Measurements from ENCODE around the gene CNN2. TPM values are rescaled to one million over a fixed set of nuclear protein-coding genes. Genes with fewer than 3 reads are reported as not detected.

Gene CNN2
- total and polyA plus RNA-seq, 2 of the 13 experiments (the other 11 are each of a cell fraction or from before 2014, with no cell fraction given), result 63.6 to 70.0 TPM

- no CpG with 5 or more reads among the region's 10 CpGs for WGBS (ENCODE audit: low lambda C conversion rate)
- Histone ChIP-seq H3K4me3 (replicated peaks in 1 of 3; ENCODE audit: insufficient read depth in 1 of 3, low read depth in 2 of 3, low read length in 3 of 3) (no peak overlapping the region), H3K9me3 (ENCODE audit: low read length) (no peaks in the 10 kb centered on the region), H3K27ac (ENCODE audit: extremely low read length, insufficient read depth, low read length) (no peak overlapping the region), H3K79me2 (ENCODE audit: insufficient read depth, low read length) (peaks cover 33% of the 10 kb centered on the region), H3K27me3 (ENCODE audit: control insufficient read depth in 1 of 2, insufficient read depth in 2 of 2, low read length in 2 of 2) (no peaks in the 10 kb centered on the region), H3K9ac (ENCODE audit: insufficient read depth, low read depth, low read length) (no peak overlapping the region), H4K20me1 (ENCODE audit: insufficient read depth, low read length) (peaks cover 13% of the 10 kb centered on the region; the same call in 1 of the 2 replicates), H3K4me1 (ENCODE audit: insufficient read depth, low read length) (peaks cover 21% of the 10 kb centered on the region), H3K4me2 (ENCODE audit: low read depth, low read length) (no peak overlapping the region), H3K36me3 (replicated peaks in 1 of 2; ENCODE audit: control insufficient read depth in 1 of 2, insufficient read depth in 2 of 2, low read length in 2 of 2) (peaks cover 15 to 18% of the 10 kb centered on the region in 2 experiments; a peak in 3 of 5 replicates), H2AFZ (ENCODE audit: low read length) (no peak overlapping the region)
- in situ Hi-C loops (cut with HindIII; ENCODE audit: extremely low pct_ligation_motif_present, low pct_unique_long_range_greater_than_20kb) (no loop called here), intact Hi-C loops (cut with micrococcal nuclease; ENCODE audit: unreplicated experiment) (no loop called here)
- FAIRE-seq, result no peak
- ChIA-PET POLR2A (no interaction called here), CTCF (ENCODE audit: low intra/inter-chr PET ratio, low total read pairs) (no interaction called here)
- no TSS peak for BruUV-seq (replicated peaks)
- TF ChIP-seq RBM22 (optimal IDR thresholded peaks at IDR 0.05; ENCODE audit: low read length) (no peak), ISL2 (CRISPR knock-in tag; IDR thresholded peaks at IDR 0.05) (no peak), ZNF558 (CRISPR knock-in tag; IDR thresholded peaks at IDR 0.05; ENCODE audit: borderline replicate concordance) (no peak), PREB (CRISPR knock-in tag; IDR thresholded peaks at IDR 0.05) (no peak), NR2F1 (CRISPR knock-in tag; IDR thresholded peaks at IDR 0.05) (no peak), TBL1XR1 (IDR thresholded peaks at IDR 0.05; ENCODE audit: borderline replicate concordance, low read length, partially characterized antibody) (no peak), ZC3H13 (CRISPR knock-in tag; IDR thresholded peaks at IDR 0.05) (no peak), ZNF414 (CRISPR knock-in tag; IDR thresholded peaks at IDR 0.05) (no peak), MXD4 (CRISPR knock-in tag; IDR thresholded peaks at IDR 0.05) (no peak), ZSCAN30 (CRISPR knock-in tag; IDR thresholded peaks at IDR 0.05) (no peak), E2F2 (CRISPR knock-in tag; IDR thresholded peaks at IDR 0.05; ENCODE audit: borderline replicate concordance) (no peak), FOXP1 (IDR thresholded peaks at IDR 0.05) (no peak), FOXP1 (CRISPR knock-in tag; IDR thresholded peaks at IDR 0.05) (no peak)
- TF ChIP-seq, protein P1, sequence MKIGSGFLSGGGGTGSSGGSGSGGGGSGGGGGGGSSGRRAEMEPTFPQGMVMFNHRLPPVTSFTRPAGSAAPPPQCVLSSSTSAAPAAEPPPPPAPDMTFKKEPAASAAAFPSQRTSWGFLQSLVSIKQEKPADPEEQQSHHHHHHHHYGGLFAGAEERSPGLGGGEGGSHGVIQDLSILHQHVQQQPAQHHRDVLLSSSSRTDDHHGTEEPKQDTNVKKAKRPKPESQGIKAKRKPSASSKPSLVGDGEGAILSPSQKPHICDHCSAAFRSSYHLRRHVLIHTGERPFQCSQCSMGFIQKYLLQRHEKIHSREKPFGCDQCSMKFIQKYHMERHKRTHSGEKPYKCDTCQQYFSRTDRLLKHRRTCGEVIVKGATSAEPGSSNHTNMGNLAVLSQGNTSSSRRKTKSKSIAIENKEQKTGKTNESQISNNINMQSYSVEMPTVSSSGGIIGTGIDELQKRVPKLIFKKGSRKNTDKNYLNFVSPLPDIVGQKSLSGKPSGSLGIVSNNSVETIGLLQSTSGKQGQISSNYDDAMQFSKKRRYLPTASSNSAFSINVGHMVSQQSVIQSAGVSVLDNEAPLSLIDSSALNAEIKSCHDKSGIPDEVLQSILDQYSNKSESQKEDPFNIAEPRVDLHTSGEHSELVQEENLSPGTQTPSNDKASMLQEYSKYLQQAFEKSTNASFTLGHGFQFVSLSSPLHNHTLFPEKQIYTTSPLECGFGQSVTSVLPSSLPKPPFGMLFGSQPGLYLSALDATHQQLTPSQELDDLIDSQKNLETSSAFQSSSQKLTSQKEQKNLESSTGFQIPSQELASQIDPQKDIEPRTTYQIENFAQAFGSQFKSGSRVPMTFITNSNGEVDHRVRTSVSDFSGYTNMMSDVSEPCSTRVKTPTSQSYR (CRISPR knock-in tag; IDR thresholded peaks at IDR 0.05; ENCODE audit: borderline replicate concordance), result no peak
- TF ChIP-seq, protein P2, sequence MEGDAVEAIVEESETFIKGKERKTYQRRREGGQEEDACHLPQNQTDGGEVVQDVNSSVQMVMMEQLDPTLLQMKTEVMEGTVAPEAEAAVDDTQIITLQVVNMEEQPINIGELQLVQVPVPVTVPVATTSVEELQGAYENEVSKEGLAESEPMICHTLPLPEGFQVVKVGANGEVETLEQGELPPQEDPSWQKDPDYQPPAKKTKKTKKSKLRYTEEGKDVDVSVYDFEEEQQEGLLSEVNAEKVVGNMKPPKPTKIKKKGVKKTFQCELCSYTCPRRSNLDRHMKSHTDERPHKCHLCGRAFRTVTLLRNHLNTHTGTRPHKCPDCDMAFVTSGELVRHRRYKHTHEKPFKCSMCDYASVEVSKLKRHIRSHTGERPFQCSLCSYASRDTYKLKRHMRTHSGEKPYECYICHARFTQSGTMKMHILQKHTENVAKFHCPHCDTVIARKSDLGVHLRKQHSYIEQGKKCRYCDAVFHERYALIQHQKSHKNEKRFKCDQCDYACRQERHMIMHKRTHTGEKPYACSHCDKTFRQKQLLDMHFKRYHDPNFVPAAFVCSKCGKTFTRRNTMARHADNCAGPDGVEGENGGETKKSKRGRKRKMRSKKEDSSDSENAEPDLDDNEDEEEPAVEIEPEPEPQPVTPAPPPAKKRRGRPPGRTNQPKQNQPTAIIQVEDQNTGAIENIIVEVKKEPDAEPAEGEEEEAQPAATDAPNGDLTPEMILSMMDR (CRISPR knock-in tag; IDR thresholded peaks at IDR 0.05), result no peak
- no peak for DNase-seq (ENCODE audit: low spot score)
- ATAC-seq, result no peak
Observed at GRCh38 chr19:1013218-1013617, 13.2 kb upstream of the CNN2 start.

All from HepG2 (cell line).